ENCODE results near the gene RASGRP2. TPM values are rescaled to one million over a fixed set of nuclear protein-coding genes. Genes with fewer than 3 reads are reported as not detected.

Gene RASGRP2
- total RNA-seq, 1 experiment from 2014 or later: 0.23 TPM

Other genes starting within 250 kb of the RASGRP2 start
- gene SLC22A11, start 188.2 kb downstream of the RASGRP2 start, total RNA-seq (2014; rRNA removed): not detected in 2 replicates
- gene SLC22A12, start 152.9 kb downstream of the RASGRP2 start, total RNA-seq (2014; rRNA removed): not detected in 2 replicates
- 34.0 and 50.4 TPM in 2 replicates for gene NRXN2, start 20.9 kb downstream of the RASGRP2 start, total RNA-seq (2014; rRNA removed)
- gene PYGM, start 15.8 kb upstream of the RASGRP2 start, total RNA-seq (2014; rRNA removed): not detected in 2 replicates
- gene SF1, start 34.4 kb upstream of the RASGRP2 start, total RNA-seq (2014; rRNA removed): 124 and 158 TPM in 2 replicates
- gene MAP4K2, start 59.1 kb upstream of the RASGRP2 start, total RNA-seq (2014; rRNA removed): 10.8 and 11.3 TPM in 2 replicates
- 19.8 and 25.3 TPM in 2 replicates for gene MEN1, start 66.4 kb upstream of the RASGRP2 start, total RNA-seq (2014; rRNA removed)
- 0.11 TPM in 1 of 2 replicates, not detected in the other for gene CDC42BPG, start 100.5 kb upstream of the RASGRP2 start, total RNA-seq (2014; rRNA removed)
- gene EHD1, start 134.5 kb upstream of the RASGRP2 start, total RNA-seq (2014; rRNA removed): 73.5 and 84.6 TPM in 2 replicates
- gene ATG2A, start 173.1 kb upstream of the RASGRP2 start, total RNA-seq (2014; rRNA removed): 17.7 and 22.9 TPM in 2 replicates
- gene PPP2R5B, start 180.5 kb upstream of the RASGRP2 start, total RNA-seq (2014; rRNA removed): 19.2 and 27.3 TPM in 2 replicates
- gene GPHA2, start 191.8 kb upstream of the RASGRP2 start, total RNA-seq (2014; rRNA removed): not detected in 2 replicates
- gene MAJIN, start 228.0 kb upstream of the RASGRP2 start, total RNA-seq (2014; rRNA removed): not detected in 2 replicates